Erythroblast (primary cell): ENCODE data around the gene TYMP.

Experiments
- GATA1 ChIP-seq: IDR thresholded peaks from 2 replicates; pipeline ENCODE4 v1.6.1; 2011; ENCODE audit warnings: low read depth, mild to moderate bottlenecking, control low read depth, low read length, moderate library complexity
- POLR2A ChIP-seq: IDR thresholded peaks from 2 replicates; pipeline ENCODE4 v1.6.1; 2011; ENCODE audit warnings: mild to moderate bottlenecking, low read length

DNA sequence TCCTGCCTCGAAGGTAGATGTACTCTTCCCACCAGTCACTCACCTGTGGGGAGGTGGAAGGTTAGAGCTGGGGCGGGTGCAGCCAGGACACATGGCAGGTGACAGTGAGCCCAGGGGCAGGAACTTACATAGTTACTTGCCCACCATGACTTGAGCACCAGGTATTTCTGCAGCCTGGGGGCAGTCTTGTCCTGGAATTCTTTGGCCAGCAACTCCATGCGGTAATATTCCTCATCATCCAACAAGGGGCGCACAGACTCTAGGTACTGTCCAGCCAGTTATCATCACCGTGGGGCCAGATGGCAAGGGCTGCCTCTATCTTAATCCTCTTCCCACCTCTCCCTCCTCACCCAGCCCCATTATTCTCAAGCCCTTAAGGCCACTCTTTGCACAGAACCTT is 46.3 kb upstream of the TYMP start:
- TF ChIP-seq POLR2A (no peak), GATA1 (no peak)
